Stimulated activated CD4-positive, alpha-beta T cell treated with anti-CD3 and anti-CD28 coated beads, Interleukin-1b, Interleukin-23, amount 100 ng/mL, for 1 hour (primary cell): ENCODE data around the gene MAZ.

Experiments used
- DNase-seq, 2 donors: peaks; one replicate each; pipeline ENCODE4 v3.0.0-alpha.2; 2020; ENCODE audit warnings: low read depth in 2 of 2

The MAZ gene

DNA sequence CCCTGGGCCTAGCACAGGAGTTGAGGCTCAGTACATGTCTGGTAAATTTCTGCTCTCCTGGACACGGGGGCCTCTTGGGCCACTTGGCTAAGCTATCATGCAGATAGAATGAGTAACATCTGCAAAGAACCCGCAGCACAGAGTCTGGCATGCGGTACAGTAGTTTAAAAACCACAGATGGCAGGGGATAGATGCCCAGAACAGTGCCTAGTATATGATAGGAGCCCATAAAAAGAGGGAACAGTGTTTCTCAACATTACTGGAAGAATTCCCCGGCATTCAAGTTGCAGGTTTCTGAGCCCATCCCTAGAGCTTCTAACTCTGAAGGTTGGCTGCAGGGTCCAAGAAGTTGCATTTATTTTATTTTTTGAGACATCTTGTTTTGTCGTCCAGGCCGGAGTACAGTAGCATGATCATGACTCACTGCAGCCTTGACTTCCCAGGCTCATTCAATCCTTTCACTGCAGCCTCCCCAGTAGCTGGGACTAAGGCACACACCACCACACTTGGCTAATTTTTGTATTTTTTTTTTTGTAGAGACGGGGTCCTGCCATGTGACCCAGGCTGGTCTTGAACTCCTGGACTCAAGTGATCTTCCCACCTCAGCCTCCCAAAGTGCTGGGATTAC is 50.9 kb downstream of the MAZ start:
- no peak for DNase-seq

DNA sequence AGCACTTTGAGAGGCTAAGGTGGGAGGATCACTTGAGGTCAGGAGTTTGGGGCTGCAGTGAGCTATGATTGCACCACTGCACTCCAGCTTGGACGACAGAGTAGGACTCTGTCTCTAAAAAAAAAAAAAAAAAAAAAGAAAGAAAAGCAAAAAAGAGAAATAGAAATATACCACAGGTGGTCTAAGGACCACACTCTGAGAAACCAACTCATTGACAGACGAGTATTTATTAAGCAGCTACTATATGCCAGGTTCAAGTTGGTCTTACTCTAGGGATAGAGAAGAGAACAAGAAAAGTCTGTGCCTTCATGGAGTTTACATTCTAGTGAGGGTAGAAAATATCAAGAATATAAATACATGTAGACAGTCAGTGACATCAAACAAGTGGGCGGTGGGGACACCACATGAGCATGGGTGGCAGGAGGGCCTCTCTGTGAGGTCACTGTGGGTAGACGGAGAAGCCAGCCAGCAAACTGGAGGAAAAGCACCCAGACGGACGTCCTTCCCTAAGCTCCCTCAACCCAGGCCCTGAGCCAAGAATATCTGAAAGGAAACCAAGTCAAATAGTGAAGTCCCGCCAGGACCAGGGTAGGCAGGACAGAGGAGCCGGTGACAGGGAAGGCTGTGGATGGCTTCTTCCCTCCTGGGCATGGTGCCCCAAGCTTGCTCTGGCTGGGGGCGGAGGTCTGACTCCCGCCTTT is 52.0 kb downstream of the MAZ start:
- no peak for DNase-seq

DNA sequence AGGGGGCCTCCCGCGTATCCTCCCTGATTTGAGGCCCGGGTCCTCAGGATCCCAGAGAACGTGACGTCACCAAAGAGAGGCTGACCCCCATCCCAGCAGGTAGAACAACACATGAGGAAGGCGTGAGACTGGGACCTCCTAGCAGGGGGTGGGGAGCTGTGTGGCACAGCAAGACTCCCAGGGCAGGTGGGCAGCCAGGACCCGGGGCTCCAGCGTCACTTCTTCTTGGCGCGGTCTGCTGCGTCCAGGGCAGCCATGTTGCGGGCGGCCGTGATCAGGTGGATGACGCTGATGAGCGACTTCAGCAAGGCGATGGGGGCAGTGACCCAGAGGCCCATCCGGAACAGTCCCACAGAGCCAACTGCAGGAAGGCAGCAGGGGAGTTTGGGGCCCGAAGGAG is 52.6 kb downstream of the MAZ start:
- DNase-seq = no peak

DNA sequence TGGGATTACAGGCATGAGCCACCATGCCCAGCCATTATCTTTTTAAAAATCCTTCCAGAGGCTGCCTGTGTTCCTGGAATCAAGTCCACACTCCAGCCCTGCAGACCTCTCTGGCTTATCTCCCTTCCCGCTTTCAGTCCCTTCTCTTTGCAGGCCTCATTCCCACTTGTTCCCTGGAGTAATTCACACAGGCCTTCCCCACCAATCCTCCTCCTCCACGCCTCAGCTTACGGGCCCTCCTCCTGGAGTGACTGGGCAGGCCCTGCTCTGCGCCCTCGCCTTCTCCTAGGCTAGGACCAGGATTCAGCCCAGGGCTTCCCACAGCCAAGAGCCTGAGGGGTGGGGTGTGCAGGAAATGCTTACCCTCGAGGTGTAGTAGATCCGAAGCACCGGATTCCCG is 53.9 kb downstream of the MAZ start:
- no peak for DNase-seq
